Measurements from ENCODE around the gene TMEM190.

Gene TMEM190

GRCh38 chr19:55385724-55386492 is 9.3 kb downstream of the TMEM190 start, which contains the start of gene RPL28:
Gene RPL28, plus strand, starts transcription at chr19:55385932. Its CDS starts 426 bp downstream, at chr19:55386358.
- H3K4me1 ChIP-seq (ENCODE audit: control insufficient read depth, insufficient read depth, low read length), result peaks cover 27% of the 10 kb centered on the region
- ChIA-PET CTCF (interaction anchor here (1.3 kb wide), 1 partner anchor 94 kb away, joined by 4 read pairs; no protein-coding TSS in a partner anchor), POLR2A (interaction anchor here (0.7 to 7.3 kb wide), 6 partner anchors 14 to 214 kb away, joined by 3 to 78 read pairs (median 12); partner anchors contain the start of genes FIZ1, KMT5C, UBE2S and ZNF524)
- peak within 1 kb of the TSS; percentile 94 for H3K4me3 ChIP-seq (ENCODE audit: low read depth, low read length)
- H3K36me3 ChIP-seq (ENCODE audit: control insufficient read depth in 2 of 2, insufficient read depth in 1 of 2, low read length in 2 of 2), result peaks cover 8 to 47% of the 10 kb centered on the region in 2 experiments
- peak within 1 kb of the TSS; percentile 84 for H3K27ac ChIP-seq (ENCODE audit: extremely low read depth, low read depth, low read length)
- H3K9me3 ChIP-seq (ENCODE audit: control insufficient read depth, insufficient read depth, low read depth, low read length), result no peaks in the 10 kb centered on the region
- no peak for TF ChIP-seq ZNF544 (tag by site-specific recombination; IDR thresholded peaks at IDR 0.05)
- TF ChIP-seq, protein P1, sequence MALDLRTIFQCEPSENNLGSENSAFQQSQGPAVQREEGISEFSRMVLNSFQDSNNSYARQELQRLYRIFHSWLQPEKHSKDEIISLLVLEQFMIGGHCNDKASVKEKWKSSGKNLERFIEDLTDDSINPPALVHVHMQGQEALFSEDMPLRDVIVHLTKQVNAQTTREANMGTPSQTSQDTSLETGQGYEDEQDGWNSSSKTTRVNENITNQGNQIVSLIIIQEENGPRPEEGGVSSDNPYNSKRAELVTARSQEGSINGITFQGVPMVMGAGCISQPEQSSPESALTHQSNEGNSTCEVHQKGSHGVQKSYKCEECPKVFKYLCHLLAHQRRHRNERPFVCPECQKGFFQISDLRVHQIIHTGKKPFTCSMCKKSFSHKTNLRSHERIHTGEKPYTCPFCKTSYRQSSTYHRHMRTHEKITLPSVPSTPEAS (tag by site-specific recombination; IDR thresholded peaks at IDR 0.05), result 0 out of 2 replicates have a peak, but pooled peaks have one; percentile 14
- TF ChIP-seq SCRT1 (tag by site-specific recombination; IDR thresholded peaks at IDR 0.05; ENCODE audit: borderline replicate concordance), result no peak
- TF ChIP-seq, protein P2, sequence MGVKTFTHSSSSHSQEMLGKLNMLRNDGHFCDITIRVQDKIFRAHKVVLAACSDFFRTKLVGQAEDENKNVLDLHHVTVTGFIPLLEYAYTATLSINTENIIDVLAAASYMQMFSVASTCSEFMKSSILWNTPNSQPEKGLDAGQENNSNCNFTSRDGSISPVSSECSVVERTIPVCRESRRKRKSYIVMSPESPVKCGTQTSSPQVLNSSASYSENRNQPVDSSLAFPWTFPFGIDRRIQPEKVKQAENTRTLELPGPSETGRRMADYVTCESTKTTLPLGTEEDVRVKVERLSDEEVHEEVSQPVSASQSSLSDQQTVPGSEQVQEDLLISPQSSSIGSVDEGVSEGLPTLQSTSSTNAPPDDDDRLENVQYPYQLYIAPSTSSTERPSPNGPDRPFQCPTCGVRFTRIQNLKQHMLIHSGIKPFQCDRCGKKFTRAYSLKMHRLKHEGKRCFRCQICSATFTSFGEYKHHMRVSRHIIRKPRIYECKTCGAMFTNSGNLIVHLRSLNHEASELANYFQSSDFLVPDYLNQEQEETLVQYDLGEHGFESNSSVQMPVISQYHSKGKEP (tag by site-specific recombination; IDR thresholded peaks at IDR 0.05), result no peak
- peak; percentile 32; the same call in 1 of the 2 replicates for TF ChIP-seq ZNF341 (tag by site-specific recombination; IDR thresholded peaks at IDR 0.05; ENCODE audit: low read depth)
- TF ChIP-seq ZNF366 (tag by site-specific recombination; conservative IDR thresholded peaks at IDR 0.05), result no peak
- TF ChIP-seq WT1 (tag by site-specific recombination; IDR thresholded peaks at IDR 0.05), result no peak
- no peak for TF ChIP-seq ZNF433 (tag by site-specific recombination; IDR thresholded peaks at IDR 0.05; ENCODE audit: low read depth)
- TF ChIP-seq ZNF626 (tag by site-specific recombination; IDR thresholded peaks at IDR 0.05), result no peak
- TF ChIP-seq ZNF404 (tag by site-specific recombination; IDR thresholded peaks at IDR 0.05), result no peak
- TF ChIP-seq ZNF639 (tag by site-specific recombination; IDR thresholded peaks at IDR 0.05), result peak; percentile 54; the same call in 1 of the 2 replicates
- peak; percentile 71 for TF ChIP-seq KLF1 (tag by site-specific recombination; IDR thresholded peaks at IDR 0.05)
- peak; percentile 83 for TF ChIP-seq KLF8 (tag by site-specific recombination; IDR thresholded peaks at IDR 0.05)
- peak; percentile 93 for TF ChIP-seq GLI4 (tag by site-specific recombination; IDR thresholded peaks at IDR 0.05)
- TF ChIP-seq ZNF558 (tag by site-specific recombination; IDR thresholded peaks at IDR 0.05), result no peak
- TF ChIP-seq, protein P3, sequence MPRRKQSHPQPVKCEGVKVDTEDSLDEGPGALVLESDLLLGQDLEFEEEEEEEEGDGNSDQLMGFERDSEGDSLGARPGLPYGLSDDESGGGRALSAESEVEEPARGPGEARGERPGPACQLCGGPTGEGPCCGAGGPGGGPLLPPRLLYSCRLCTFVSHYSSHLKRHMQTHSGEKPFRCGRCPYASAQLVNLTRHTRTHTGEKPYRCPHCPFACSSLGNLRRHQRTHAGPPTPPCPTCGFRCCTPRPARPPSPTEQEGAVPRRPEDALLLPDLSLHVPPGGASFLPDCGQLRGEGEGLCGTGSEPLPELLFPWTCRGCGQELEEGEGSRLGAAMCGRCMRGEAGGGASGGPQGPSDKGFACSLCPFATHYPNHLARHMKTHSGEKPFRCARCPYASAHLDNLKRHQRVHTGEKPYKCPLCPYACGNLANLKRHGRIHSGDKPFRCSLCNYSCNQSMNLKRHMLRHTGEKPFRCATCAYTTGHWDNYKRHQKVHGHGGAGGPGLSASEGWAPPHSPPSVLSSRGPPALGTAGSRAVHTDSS (tag by site-specific recombination; IDR thresholded peaks at IDR 0.05), result peak; percentile 65
- 0 out of 2 replicates have a peak, but pooled peaks have one; percentile 16 for TF ChIP-seq ZBTB20 (tag by site-specific recombination; IDR thresholded peaks at IDR 0.05)
- no peak for TF ChIP-seq ZNF426 (tag by site-specific recombination; IDR thresholded peaks at IDR 0.05)
- no peak; the same call in 1 of the 2 replicates for TF ChIP-seq ZNF394 (tag by site-specific recombination; IDR thresholded peaks at IDR 0.05; ENCODE audit: borderline replicate concordance)
- peak; percentile 58; the same call in 1 of the 2 replicates for TF ChIP-seq ZNF561 (tag by site-specific recombination; IDR thresholded peaks at IDR 0.05; ENCODE audit: borderline replicate concordance)
- no peak for TF ChIP-seq ZNF473 (tag by site-specific recombination; IDR thresholded peaks at IDR 0.05)
- 0 out of 2 replicates have a peak, but pooled peaks have one; percentile 42 for TF ChIP-seq ZNF16 (tag by site-specific recombination; IDR thresholded peaks at IDR 0.05; ENCODE audit: low read depth)
- no peak for TF ChIP-seq MZF1 (tag by site-specific recombination; IDR thresholded peaks at IDR 0.05; ENCODE audit: borderline replicate concordance)
- no peak for TF ChIP-seq ZNF560 (tag by site-specific recombination; IDR thresholded peaks at IDR 0.05; ENCODE audit: borderline replicate concordance)
- TF ChIP-seq, protein P4, sequence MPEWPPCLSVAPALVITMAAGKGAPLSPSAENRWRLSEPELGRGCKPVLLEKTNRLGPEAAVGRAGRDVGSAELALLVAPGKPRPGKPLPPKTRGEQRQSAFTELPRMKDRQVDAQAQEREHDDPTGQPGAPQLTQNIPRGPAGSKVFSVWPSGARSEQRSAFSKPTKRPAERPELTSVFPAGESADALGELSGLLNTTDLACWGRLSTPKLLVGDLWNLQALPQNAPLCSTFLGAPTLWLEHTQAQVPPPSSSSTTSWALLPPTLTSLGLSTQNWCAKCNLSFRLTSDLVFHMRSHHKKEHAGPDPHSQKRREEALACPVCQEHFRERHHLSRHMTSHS (tag by site-specific recombination; IDR thresholded peaks at IDR 0.05), result no peak
- TF ChIP-seq FEZF1 (tag by site-specific recombination; IDR thresholded peaks at IDR 0.05), result no peak
- no peak for TF ChIP-seq MYNN (tag by site-specific recombination; IDR thresholded peaks at IDR 0.05; ENCODE audit: borderline replicate concordance)
- no peak for TF ChIP-seq BCL11A (tag by site-specific recombination; IDR thresholded peaks at IDR 0.05; ENCODE audit: low read depth)
- TF ChIP-seq, protein P5, sequence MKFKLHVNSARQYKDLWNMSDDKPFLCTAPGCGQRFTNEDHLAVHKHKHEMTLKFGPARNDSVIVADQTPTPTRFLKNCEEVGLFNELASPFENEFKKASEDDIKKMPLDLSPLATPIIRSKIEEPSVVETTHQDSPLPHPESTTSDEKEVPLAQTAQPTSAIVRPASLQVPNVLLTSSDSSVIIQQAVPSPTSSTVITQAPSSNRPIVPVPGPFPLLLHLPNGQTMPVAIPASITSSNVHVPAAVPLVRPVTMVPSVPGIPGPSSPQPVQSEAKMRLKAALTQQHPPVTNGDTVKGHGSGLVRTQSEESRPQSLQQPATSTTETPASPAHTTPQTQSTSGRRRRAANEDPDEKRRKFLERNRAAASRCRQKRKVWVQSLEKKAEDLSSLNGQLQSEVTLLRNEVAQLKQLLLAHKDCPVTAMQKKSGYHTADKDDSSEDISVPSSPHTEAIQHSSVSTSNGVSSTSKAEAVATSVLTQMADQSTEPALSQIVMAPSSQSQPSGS (tag by site-specific recombination; IDR thresholded peaks at IDR 0.05; ENCODE audit: low read depth), result no peak
- TF ChIP-seq IKZF3 (tag by site-specific recombination; IDR thresholded peaks at IDR 0.05), result no peak

Data from HEK293 (cell line).